Measurements from ENCODE around the gene BSPH1.

The BSPH1 gene

DNA sequence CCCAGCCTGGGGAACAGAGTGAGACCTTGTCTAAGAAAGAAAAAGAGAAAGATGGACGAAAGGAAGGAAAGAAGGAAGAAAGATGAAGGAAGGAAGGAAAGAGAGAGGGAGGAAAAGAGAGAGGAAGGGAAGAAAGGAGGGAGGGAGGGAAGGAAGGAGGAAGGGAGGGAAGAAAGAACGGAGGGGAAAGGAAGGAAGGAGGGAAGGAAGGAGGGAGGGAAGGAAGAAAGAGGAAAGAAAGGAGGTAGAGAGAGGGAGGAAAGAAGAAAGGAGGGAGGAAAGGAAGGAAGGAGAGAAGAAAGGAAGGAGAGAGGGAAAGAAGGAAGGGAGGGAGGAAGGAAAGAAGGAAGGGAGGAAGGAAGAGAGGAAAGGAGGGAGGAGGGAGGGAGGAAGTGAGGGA is 31.0 kb upstream of the BSPH1 start:
- H3K27me3 ChIP-seq (replicated peaks; ENCODE audit: insufficient read depth, low read length) = peaks cover 84% of the 10 kb centered on the region
- H3K4me2 ChIP-seq (ENCODE audit: low read depth, low read length) = no peak overlapping the region
- H4K20me1 ChIP-seq (ENCODE audit: insufficient read depth, low read length) = no peaks in the 10 kb centered on the region
- no peaks in the 10 kb centered on the region for H3K9me2 ChIP-seq (replicated peaks; ENCODE audit: insufficient read depth, low read length)
- no peak for DNase-seq
- H3K9me3 ChIP-seq (replicated peaks; ENCODE audit: insufficient read depth, low read length) = no peaks in the 10 kb centered on the region
- H2AFZ ChIP-seq (ENCODE audit: low read length) = no peak overlapping the region
- H3K4me3 ChIP-seq (ENCODE audit: low read length) = no peak overlapping the region
- no peaks in the 10 kb centered on the region for H3F3A ChIP-seq (ENCODE audit: insufficient read depth, low read length)
- TF ChIP-seq, protein P1, sequence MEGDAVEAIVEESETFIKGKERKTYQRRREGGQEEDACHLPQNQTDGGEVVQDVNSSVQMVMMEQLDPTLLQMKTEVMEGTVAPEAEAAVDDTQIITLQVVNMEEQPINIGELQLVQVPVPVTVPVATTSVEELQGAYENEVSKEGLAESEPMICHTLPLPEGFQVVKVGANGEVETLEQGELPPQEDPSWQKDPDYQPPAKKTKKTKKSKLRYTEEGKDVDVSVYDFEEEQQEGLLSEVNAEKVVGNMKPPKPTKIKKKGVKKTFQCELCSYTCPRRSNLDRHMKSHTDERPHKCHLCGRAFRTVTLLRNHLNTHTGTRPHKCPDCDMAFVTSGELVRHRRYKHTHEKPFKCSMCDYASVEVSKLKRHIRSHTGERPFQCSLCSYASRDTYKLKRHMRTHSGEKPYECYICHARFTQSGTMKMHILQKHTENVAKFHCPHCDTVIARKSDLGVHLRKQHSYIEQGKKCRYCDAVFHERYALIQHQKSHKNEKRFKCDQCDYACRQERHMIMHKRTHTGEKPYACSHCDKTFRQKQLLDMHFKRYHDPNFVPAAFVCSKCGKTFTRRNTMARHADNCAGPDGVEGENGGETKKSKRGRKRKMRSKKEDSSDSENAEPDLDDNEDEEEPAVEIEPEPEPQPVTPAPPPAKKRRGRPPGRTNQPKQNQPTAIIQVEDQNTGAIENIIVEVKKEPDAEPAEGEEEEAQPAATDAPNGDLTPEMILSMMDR (IDR thresholded peaks at IDR 0.05; ENCODE audit: low read length) = no peak
- TF ChIP-seq EZH2 (optimal IDR thresholded peaks at IDR 0.05; ENCODE audit: low read depth, low read length) = no peak
- no peak for TF ChIP-seq EZH2phosphoT487 (IDR thresholded peaks at IDR 0.05; ENCODE audit: low read length)
- no peaks in the 10 kb centered on the region for H3K4me1 ChIP-seq (ENCODE audit: low read length)
- no peaks in the 10 kb centered on the region for H3K79me2 ChIP-seq (ENCODE audit: low read length)
- H3K9ac ChIP-seq (ENCODE audit: low read length) = no peak overlapping the region
- no peak overlapping the region for H3K27ac ChIP-seq (ENCODE audit: low read length)
- no peaks in the 10 kb centered on the region for H3K36me3 ChIP-seq (replicated peaks; ENCODE audit: insufficient read depth, low read length)

DNA sequence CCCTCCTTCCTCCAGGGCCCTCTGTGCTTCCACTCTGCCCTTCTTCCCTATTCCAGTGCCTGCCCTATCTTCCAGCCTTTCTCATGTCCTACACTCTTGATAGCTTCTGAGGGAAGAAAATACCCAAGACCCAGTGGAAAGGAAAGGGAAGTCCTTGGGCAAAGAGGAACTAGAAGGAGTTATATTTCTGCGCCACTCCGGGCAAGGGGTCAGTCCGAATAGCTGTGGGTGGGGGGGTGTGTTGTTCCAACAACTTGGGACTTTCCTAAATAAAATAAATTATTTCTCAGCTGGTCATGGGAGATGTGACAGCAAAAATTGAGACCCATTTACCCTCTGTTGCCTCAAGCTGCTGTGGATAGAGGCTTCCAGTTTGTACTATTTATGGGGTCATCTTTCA is 28.7 kb upstream of the BSPH1 start:
- H3K27me3 ChIP-seq (replicated peaks; ENCODE audit: insufficient read depth, low read length) = peaks cover 84% of the 10 kb centered on the region
- no peaks in the 10 kb centered on the region for H3K79me2 ChIP-seq (ENCODE audit: low read length)
- DNase-seq = no peak
- no peak overlapping the region for H3K4me3 ChIP-seq (ENCODE audit: low read length)
- H2AFZ ChIP-seq (ENCODE audit: low read length) = no peak overlapping the region
- no peak overlapping the region for H3K9ac ChIP-seq (ENCODE audit: low read length)
- H3K27ac ChIP-seq (ENCODE audit: low read length) = no peak overlapping the region
- no peaks in the 10 kb centered on the region for H3K4me1 ChIP-seq (ENCODE audit: low read length)
- no peak overlapping the region for H3K4me2 ChIP-seq (ENCODE audit: low read depth, low read length)
- H3K9me3 ChIP-seq (replicated peaks; ENCODE audit: insufficient read depth, low read length) = no peaks in the 10 kb centered on the region
- no peaks in the 10 kb centered on the region for H3K9me2 ChIP-seq (replicated peaks; ENCODE audit: insufficient read depth, low read length)
- TF ChIP-seq, protein P1 (IDR thresholded peaks at IDR 0.05; ENCODE audit: low read length) = no peak
- TF ChIP-seq EZH2phosphoT487 (IDR thresholded peaks at IDR 0.05; ENCODE audit: low read length) (no peak), EZH2 (optimal IDR thresholded peaks at IDR 0.05; ENCODE audit: low read depth, low read length) (no peak)
- H4K20me1 ChIP-seq (ENCODE audit: insufficient read depth, low read length) = no peaks in the 10 kb centered on the region
- H3K36me3 ChIP-seq (replicated peaks; ENCODE audit: insufficient read depth, low read length) = no peaks in the 10 kb centered on the region
- H3F3A ChIP-seq (ENCODE audit: insufficient read depth, low read length) = no peaks in the 10 kb centered on the region

DNA sequence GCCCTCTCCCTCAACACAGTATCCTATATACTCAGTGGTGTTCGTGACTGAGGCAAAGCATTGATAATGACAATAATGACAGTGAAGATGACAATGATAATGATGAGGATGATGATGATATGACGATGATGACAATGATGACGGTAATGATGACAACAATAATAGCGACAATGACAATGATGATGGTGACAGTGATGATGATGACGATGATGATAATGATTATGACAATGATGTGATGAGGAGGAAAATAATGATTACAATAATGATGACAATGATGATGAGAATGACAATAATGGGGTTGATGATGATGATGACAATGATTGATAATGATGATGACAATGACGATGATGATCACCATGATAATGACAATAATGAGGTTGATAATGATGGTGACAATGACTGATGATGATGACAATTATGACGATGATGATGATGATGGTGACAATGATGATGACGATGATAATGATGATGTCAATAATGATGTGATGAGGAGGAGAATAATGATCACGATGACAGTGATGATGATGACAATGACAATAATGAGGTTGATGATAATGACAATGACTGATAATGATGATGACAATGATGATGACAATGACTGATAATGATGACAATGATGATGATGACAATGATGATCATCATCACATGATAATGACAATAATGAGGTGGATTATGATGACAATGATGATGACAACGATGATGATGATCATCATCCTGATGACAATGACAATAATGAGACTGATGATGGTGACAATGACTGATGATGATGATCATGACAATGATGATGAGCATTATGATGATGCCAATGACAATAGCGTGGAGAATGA is 19.2 kb upstream of the BSPH1 start:
- Histone ChIP-seq H3K36me3 (replicated peaks; ENCODE audit: insufficient read depth, low read length) (no peaks in the 10 kb centered on the region), H4K20me1 (ENCODE audit: insufficient read depth, low read length) (no peaks in the 10 kb centered on the region), H3K27ac (ENCODE audit: low read length) (no peak overlapping the region), H3K27me3 (replicated peaks; ENCODE audit: insufficient read depth, low read length) (peaks cover 66% of the 10 kb centered on the region), H3K9me2 (replicated peaks; ENCODE audit: insufficient read depth, low read length) (no peaks in the 10 kb centered on the region), H3K4me2 (ENCODE audit: low read depth, low read length) (no peak overlapping the region), H3K4me1 (ENCODE audit: low read length) (no peaks in the 10 kb centered on the region), H3K79me2 (ENCODE audit: low read length) (no peaks in the 10 kb centered on the region), H3K9me3 (replicated peaks; ENCODE audit: insufficient read depth, low read length) (no peaks in the 10 kb centered on the region), H3K4me3 (ENCODE audit: low read length) (no peak overlapping the region), H3K9ac (ENCODE audit: low read length) (no peak overlapping the region), H3F3A (ENCODE audit: insufficient read depth, low read length) (no peaks in the 10 kb centered on the region), H2AFZ (ENCODE audit: low read length) (no peak overlapping the region)
- TF ChIP-seq, protein P1 (IDR thresholded peaks at IDR 0.05; ENCODE audit: low read length) = no peak
- TF ChIP-seq EZH2phosphoT487 (IDR thresholded peaks at IDR 0.05; ENCODE audit: low read length) (no peak), EZH2 (optimal IDR thresholded peaks at IDR 0.05; ENCODE audit: low read depth, low read length) (no peak)
- DNase-seq = no peak

All from MM.1S (cell line).